Trophoblast cell (in vitro differentiated cells and primary cell): ENCODE results near the gene GDF11.

Source experiments
- DNase-seq, 2 donors: peaks; one replicate each; pipeline ENCODE4 v3.0.0-alpha.2; 2016
- H2AFZ ChIP-seq: 2 replicates; pipeline ENCODE4 v1.6.1; 2013; ENCODE audit warnings: low read length, moderate library complexity, mild to moderate bottlenecking; ENCODE audit not compliant: insufficient read depth, poor library complexity
- H2AK5ac ChIP-seq: 2 replicates; pipeline ENCODE4 v1.6.1; 2013; ENCODE audit warnings: mild to moderate bottlenecking, low read length
- H2BK120ac ChIP-seq: 2 replicates; pipeline ENCODE4 v1.6.1; 2013; ENCODE audit warnings: low read length, mild to moderate bottlenecking, moderate library complexity; ENCODE audit not compliant: insufficient read depth, poor library complexity
- H2BK12ac ChIP-seq: 2 replicates; pipeline ENCODE4 v1.6.1; 2013; ENCODE audit warnings: mild to moderate bottlenecking, low read length, moderate library complexity
- H2BK5ac ChIP-seq: 2 replicates; pipeline ENCODE4 v1.6.1; 2013; ENCODE audit warnings: low read length, low read depth, moderate library complexity, mild to moderate bottlenecking; ENCODE audit not compliant: poor library complexity
- H3K14ac ChIP-seq: 2 replicates; pipeline ENCODE4 v1.6.1; 2013; ENCODE audit warnings: mild to moderate bottlenecking, low read length
- H3K18ac ChIP-seq: 2 replicates; pipeline ENCODE4 v1.6.1; 2013; ENCODE audit warnings: mild to moderate bottlenecking, low read length
- H3K23ac ChIP-seq: 2 replicates; pipeline ENCODE4 v1.6.1; 2013; ENCODE audit warnings: low read length
- H3K27ac ChIP-seq: 2 replicates; pipeline ENCODE4 v1.5.1; 2013; ENCODE audit warnings: low read depth, mild to moderate bottlenecking, inconsistent platforms, low read length, moderate library complexity
- H3K27me3 ChIP-seq: 2 replicates; pipeline ENCODE4 v1.6.1; 2013; ENCODE audit warnings: inconsistent platforms, mild to moderate bottlenecking, low read length, moderate library complexity; ENCODE audit not compliant: insufficient read depth
- H3K36me3 ChIP-seq, 2 experiments: 1 replicate in 1 of 2; 2 replicates in 1 of 2; pipeline ENCODE4 v1.6.1; 2013; ENCODE audit warnings: low read length in 2 of 2, mild to moderate bottlenecking in 2 of 2, moderate library complexity in 1 of 2; ENCODE audit not compliant: insufficient read depth in 2 of 2, control insufficient read depth in 1 of 2
- H3K4ac ChIP-seq: 2 replicates; pipeline ENCODE4 v1.6.1; 2013; ENCODE audit warnings: low read depth, mild to moderate bottlenecking, low read length, moderate library complexity
- H3K4me1 ChIP-seq, 2 experiments: 1 replicate in 1 of 2; 2 replicates in 1 of 2; pipeline ENCODE4 v1.6.1; 2013; ENCODE audit warnings: low read length in 2 of 2, mild to moderate bottlenecking in 2 of 2, moderate library complexity in 1 of 2; ENCODE audit not compliant: insufficient read depth in 2 of 2, control insufficient read depth in 1 of 2
- H3K4me2 ChIP-seq: 2 replicates; pipeline ENCODE4 v1.6.1; 2013; ENCODE audit warnings: inconsistent platforms, mild to moderate bottlenecking, low read length, moderate library complexity
- H3K4me3 ChIP-seq: 2 replicates; pipeline ENCODE4 v1.5.1; 2013; ENCODE audit warnings: mild to moderate bottlenecking, low read depth, low read length, inconsistent platforms
- H3K79me1 ChIP-seq: one replicate; pipeline ENCODE4 v1.6.1; 2013; ENCODE audit warnings: low read length
- H3K79me2 ChIP-seq: 2 replicates; pipeline ENCODE4 v1.6.1; 2013; ENCODE audit warnings: low read length, mild to moderate bottlenecking; ENCODE audit not compliant: control insufficient read depth, insufficient read depth, poor library complexity
- H3K9ac ChIP-seq: 2 replicates; pipeline ENCODE4 v1.6.1; 2013; ENCODE audit warnings: mild to moderate bottlenecking, low read length
- H3K9me3 ChIP-seq: 2 replicates; pipeline ENCODE4 v1.6.1; 2013; ENCODE audit warnings: low read depth, mild to moderate bottlenecking, control low read depth, inconsistent platforms, low read length; ENCODE audit not compliant: insufficient read depth
- H4K12ac ChIP-seq: 2 replicates; pipeline ENCODE4 v1.6.1; 2013; ENCODE audit warnings: low read depth, mild to moderate bottlenecking, low read length, moderate library complexity
- H4K8ac ChIP-seq: 2 replicates; pipeline ENCODE4 v1.6.1; 2013; ENCODE audit warnings: low read depth, mild to moderate bottlenecking, low read length, moderate library complexity
- H4K91ac ChIP-seq: one replicate; pipeline ENCODE4 v1.6.1; 2013; ENCODE audit warnings: low read depth, mild to moderate bottlenecking, low read length, moderate library complexity
- WGBS: extraction: QIAGEN DNeasy Blood & Tissue Kit; methylation state at CpG from one replicate; pipeline ENCODE4 v1.1.7; 2013; ENCODE audit warnings: missing lambda C conversion rate; ENCODE audit not compliant: insufficient read length, insufficient coverage; ENCODE audit errors: extremely low coverage; 5-methylcytosine and 5-hydroxymethylcytosine counted together

Gene GDF11

GRCh38 chr12:55771736-55772135 is 28.8 kb downstream of the GDF11 start:
- Histone ChIP-seq H3K9ac (no peak overlapping the region), H3K18ac (no peak overlapping the region), H3K14ac (no peak overlapping the region), H2AFZ (no peak overlapping the region), H4K8ac (no peak overlapping the region), H3K4me1 (no peaks in the 10 kb centered on the region), H3K27ac (no peak overlapping the region), H2BK12ac (no peak overlapping the region), H3K23ac (no peak overlapping the region), H3K79me1 (no peaks in the 10 kb centered on the region), H3K4ac (no peak overlapping the region), H2AK5ac (no peak overlapping the region), H4K91ac (no peak overlapping the region), H4K12ac (no peak overlapping the region), H3K9me3 (no peaks in the 10 kb centered on the region), H3K4me2 (no peak overlapping the region), H3K36me3 (peaks cover 24 to 32% of the 10 kb centered on the region in 2 experiments), H2BK5ac (no peak overlapping the region), H3K4me3 (no peak overlapping the region), H3K27me3 (no peaks in the 10 kb centered on the region), H3K79me2 (no peaks in the 10 kb centered on the region), H2BK120ac (no peak overlapping the region)
- DNase-seq: no peak
- no CpG with 5 or more reads among the region's 6 CpGs for WGBS

GRCh38 chr12:55777856-55778255 is 34.9 kb downstream of the GDF11 start:
- Histone ChIP-seq H3K4ac (no peak overlapping the region), H3K4me1 (no peaks in the 10 kb centered on the region), H3K79me1 (no peaks in the 10 kb centered on the region), H3K27ac (no peak overlapping the region), H3K18ac (no peak overlapping the region), H2BK5ac (no peak overlapping the region), H2BK120ac (no peak overlapping the region), H3K9ac (no peak overlapping the region), H2AFZ (no peak overlapping the region), H3K27me3 (no peaks in the 10 kb centered on the region), H4K91ac (no peak overlapping the region), H3K4me3 (no peak overlapping the region), H3K23ac (no peak overlapping the region), H3K4me2 (no peak overlapping the region), H3K14ac (no peak overlapping the region), H4K8ac (no peak overlapping the region), H2BK12ac (no peak overlapping the region), H3K9me3 (no peaks in the 10 kb centered on the region), H3K79me2 (no peaks in the 10 kb centered on the region), H4K12ac (no peak overlapping the region), H3K36me3 (peaks cover 30 to 38% of the 10 kb centered on the region in 2 experiments), H2AK5ac (no peak overlapping the region)
- DNase-seq: no peak
- no CpG with 5 or more reads among the region's 3 CpGs for WGBS

GRCh38 chr12:55780685-55781084 is 37.8 kb downstream of the GDF11 start:
- H4K8ac ChIP-seq: no peak overlapping the region
- H3K79me2 ChIP-seq: no peaks in the 10 kb centered on the region
- H3K9ac ChIP-seq: no peak overlapping the region
- no peak overlapping the region for H4K91ac ChIP-seq
- H3K36me3 ChIP-seq: peaks cover 26 to 38% of the 10 kb centered on the region in 2 experiments
- no peak overlapping the region for H2AFZ ChIP-seq
- no peaks in the 10 kb centered on the region for H3K4me1 ChIP-seq
- no peak overlapping the region for H3K4me3 ChIP-seq
- WGBS: no CpG with 5 or more reads among the region's 2 CpGs
- no peak overlapping the region for H2BK120ac ChIP-seq
- no peaks in the 10 kb centered on the region for H3K9me3 ChIP-seq
- H3K4me2 ChIP-seq: no peak overlapping the region
- no peak overlapping the region for H3K27ac ChIP-seq
- no peak overlapping the region for H3K4ac ChIP-seq
- no peaks in the 10 kb centered on the region for H3K79me1 ChIP-seq
- peak; percentile 2 to 65 for DNase-seq
- no peak overlapping the region for H3K18ac ChIP-seq
- no peak overlapping the region for H2BK12ac ChIP-seq
- H3K23ac ChIP-seq: no peak overlapping the region
- H3K27me3 ChIP-seq: no peaks in the 10 kb centered on the region
- H4K12ac ChIP-seq: no peak overlapping the region
- no peak overlapping the region for H2AK5ac ChIP-seq
- no peak overlapping the region for H2BK5ac ChIP-seq
- H3K14ac ChIP-seq: no peak overlapping the region

GRCh38 chr12:55788546-55788945 is 45.6 kb downstream of the GDF11 start:
- H2BK5ac ChIP-seq: no peak overlapping the region
- DNase-seq: no peak
- H4K91ac ChIP-seq: no peak overlapping the region
- peaks cover 2% of the 10 kb centered on the region for H3K9me3 ChIP-seq
- H3K4me3 ChIP-seq: no peak overlapping the region
- no peak overlapping the region for H4K12ac ChIP-seq
- H3K18ac ChIP-seq: no peak overlapping the region
- H3K79me1 ChIP-seq: no peaks in the 10 kb centered on the region
- no peak overlapping the region for H3K4me2 ChIP-seq
- no peaks in the 10 kb centered on the region for H3K27me3 ChIP-seq
- H3K23ac ChIP-seq: no peak overlapping the region
- no peak overlapping the region for H3K9ac ChIP-seq
- no peak overlapping the region for H3K14ac ChIP-seq
- H2BK12ac ChIP-seq: no peak overlapping the region
- peaks cover 34 to 43% of the 10 kb centered on the region in 2 experiments for H3K36me3 ChIP-seq
- H2BK120ac ChIP-seq: no peak overlapping the region
- H4K8ac ChIP-seq: no peak overlapping the region
- WGBS: no CpG with 5 or more reads among the region's 7 CpGs
- no peak overlapping the region for H3K4ac ChIP-seq
- H3K79me2 ChIP-seq: no peaks in the 10 kb centered on the region
- no peaks in the 10 kb centered on the region for H3K4me1 ChIP-seq
- H2AFZ ChIP-seq: no peak overlapping the region
- H2AK5ac ChIP-seq: no peak overlapping the region
- H3K27ac ChIP-seq: no peak overlapping the region
